GM13976 (cell line): Measurements from ENCODE around the gene COASY.
"Not testable (repeated sequence)": the region's sequence is repeated elsewhere in the genome, so short reads cannot be mapped to it uniquely, and the experiment has no call there.

Source experiments
- DNase-seq: peaks from one replicate; pipeline ENCODE4 v3.0.0; 2012; ENCODE audit warnings: low spot score
- in situ Hi-C: fragments of 300-500 bp; cut with MboI; formaldehyde crosslinking; loops from one replicate; pipeline ENCODE4 v1.12.0; 2022; ENCODE audit warnings: low sequenced_read_pairs, mixed read lengths, inconsistent platforms; ENCODE audit not compliant: unreplicated experiment
- TF ChIP-seq, protein P1 (sequence below): IDR thresholded peaks from 2 replicates; pipeline ENCODE4 v1.5.1; 2012; ENCODE audit warnings: borderline replicate concordance, mild to moderate bottlenecking; ENCODE audit not compliant: insufficient read depth; ENCODE audit errors: extremely low read depth, missing control alignments, control extremely low read depth

Gene COASY

DNA sequence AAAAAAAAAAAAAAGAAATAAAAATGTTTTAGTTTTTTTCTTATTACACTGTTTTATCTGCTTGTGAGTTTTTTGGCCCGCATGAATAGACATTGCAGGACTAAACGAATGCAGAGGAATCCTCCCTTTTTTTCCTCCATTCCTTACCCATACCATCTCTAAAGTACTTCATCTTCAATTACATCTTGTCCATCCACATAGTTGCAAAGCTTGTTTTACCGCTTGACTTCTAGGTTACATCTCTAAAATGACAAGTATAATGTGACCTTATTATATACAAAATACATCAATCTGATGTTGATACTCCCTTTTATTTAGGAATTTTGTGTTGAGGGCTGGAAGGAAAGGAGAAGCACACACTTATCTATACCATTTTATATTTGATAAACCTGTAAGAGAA lies 34.4 kb downstream of the COASY start:
- in situ Hi-C loops = no loop called here
- TF ChIP-seq, protein P1, sequence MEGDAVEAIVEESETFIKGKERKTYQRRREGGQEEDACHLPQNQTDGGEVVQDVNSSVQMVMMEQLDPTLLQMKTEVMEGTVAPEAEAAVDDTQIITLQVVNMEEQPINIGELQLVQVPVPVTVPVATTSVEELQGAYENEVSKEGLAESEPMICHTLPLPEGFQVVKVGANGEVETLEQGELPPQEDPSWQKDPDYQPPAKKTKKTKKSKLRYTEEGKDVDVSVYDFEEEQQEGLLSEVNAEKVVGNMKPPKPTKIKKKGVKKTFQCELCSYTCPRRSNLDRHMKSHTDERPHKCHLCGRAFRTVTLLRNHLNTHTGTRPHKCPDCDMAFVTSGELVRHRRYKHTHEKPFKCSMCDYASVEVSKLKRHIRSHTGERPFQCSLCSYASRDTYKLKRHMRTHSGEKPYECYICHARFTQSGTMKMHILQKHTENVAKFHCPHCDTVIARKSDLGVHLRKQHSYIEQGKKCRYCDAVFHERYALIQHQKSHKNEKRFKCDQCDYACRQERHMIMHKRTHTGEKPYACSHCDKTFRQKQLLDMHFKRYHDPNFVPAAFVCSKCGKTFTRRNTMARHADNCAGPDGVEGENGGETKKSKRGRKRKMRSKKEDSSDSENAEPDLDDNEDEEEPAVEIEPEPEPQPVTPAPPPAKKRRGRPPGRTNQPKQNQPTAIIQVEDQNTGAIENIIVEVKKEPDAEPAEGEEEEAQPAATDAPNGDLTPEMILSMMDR = no peak
- no peak for DNase-seq

DNA sequence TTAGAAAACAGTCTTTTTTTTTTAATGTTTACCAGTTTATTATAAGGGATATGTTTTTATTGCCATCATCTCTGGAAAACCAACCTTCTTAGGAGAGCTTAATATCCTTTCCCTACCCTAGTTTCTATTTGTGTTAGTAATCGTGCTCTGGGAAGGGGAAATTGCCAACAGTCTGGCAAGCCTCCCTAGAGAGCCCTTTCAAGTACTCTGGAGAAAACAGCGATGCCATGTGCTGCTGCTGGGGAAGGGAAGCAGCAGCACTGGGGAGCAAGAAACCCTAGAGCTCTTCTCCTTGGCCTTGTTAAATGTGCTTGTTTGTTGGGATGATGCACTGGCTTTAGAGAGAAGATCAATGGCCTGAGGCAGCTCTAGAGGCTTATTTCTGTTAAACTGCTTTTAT lies 37.0 kb downstream of the COASY start:
- TF ChIP-seq, protein P1 = no peak
- in situ Hi-C loops = no loop called here
- DNase-seq = no peak

DNA sequence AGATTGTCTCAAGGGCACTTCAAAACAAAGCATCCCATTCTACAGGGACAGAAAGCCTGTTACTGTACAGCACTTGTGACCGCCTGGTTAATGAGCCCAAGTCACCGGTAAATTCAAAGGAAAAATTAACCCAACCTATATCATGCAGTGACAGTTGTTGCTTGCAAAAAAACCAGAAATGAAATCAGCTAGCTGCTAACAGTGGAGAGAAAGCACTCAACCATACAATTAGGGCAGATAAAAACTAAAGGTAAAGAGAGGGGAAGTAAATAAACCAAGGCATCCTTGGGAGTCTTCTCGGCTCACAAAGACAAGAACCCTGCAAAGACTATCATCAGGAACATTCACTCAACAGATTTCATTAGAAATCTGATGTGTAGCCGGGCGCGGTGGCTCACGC lies 41.4 kb downstream of the COASY start:
- TF ChIP-seq, protein P1 = no peak
- in situ Hi-C loops = no loop called here
- DNase-seq = peak; percentile 36

DNA sequence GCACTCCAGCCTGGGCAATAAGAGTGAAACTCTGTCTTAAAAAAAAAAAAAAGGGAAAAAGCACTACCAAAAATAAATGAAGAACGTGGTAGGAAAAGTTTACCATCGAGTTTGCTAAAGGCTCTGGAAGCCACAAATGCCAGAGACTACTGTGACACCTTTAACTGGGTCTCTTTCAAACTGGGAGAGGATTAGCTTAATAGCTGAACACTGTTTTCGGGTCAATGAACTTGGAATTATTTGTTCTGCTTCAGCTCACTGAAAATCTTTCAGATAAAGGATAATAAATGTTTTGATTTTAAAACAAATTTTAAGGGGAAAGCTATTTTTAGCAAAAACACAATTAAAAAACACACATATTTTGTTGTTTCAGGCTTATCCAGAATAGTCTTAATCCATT lies 45.8 kb downstream of the COASY start:
- DNase-seq = no peak
- in situ Hi-C loops = no loop called here
- TF ChIP-seq, protein P1 = no peak

DNA sequence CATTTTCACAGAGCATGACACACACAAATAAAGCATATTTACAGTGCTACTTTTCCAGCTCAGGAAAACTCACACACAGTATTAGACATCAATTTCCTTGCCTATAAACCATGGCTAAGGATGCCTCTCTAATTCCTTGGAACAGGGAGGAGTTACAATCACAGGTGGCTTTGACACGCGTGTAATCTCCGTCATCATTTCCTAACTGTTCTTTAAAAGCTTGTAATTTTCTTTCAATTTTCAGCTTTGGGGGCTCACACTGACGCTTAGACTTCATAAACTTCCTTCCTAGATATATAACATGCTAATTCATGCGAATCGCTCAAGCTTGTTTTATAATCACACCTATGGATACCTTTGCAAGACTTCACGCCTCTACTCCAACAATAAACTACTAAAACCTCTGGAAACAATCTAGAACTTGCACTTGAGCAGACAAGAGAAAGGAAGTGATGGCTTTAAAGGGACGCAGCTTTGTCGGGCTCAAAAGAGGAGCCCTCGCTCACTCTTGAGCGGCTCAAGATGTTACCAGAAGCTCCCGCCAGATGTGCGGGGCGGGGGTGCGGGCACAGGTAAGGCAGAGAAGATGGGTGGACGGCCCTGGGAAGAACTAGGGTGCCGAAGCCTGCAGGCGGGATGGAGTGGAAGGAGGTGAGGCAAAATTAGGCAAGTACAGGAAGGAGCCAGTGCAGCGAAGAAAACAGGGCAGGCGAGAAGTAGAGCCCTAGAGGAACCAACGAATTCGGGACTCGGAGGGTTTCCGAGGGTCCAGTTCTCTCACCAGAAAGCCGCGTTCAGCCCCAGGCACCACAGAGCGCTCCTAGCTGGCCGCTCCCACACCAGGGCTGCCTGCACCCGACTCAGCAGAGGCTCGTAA lies 46.6 kb downstream of the COASY start:
- TF ChIP-seq, protein P1 = no peak
- in situ Hi-C loops = no loop called here
- no peak for DNase-seq

DNA sequence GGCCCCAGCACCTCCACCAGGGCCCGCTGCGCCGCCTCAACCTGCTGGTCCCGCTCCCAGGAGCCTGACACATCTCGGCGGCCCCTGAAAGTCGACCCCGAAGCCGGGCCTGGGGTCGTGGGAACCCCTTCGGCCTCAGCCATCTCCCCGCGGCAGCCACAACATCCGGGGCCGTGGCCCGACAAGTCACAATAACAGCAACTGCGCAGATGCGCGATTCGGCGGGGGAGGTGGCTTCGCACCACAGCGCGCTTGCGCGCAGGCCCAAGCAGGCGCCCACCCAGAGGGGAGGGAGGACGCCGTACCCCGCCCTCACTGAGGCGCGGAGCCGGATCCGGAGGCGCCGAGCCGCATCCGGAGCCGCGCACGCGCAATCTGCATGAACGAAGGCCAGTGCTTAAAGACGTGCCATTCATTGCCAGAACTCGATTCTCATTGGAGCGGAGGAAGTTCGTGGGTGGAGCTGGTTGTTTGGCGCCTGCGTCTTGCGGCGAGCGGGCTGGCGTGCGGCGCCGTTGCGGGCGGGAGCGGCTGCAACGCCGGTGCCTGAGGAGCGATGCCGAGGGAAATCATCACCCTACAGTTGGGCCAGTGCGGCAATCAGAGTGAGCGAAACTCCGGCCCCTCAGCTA lies 47.4 kb downstream of the COASY start, which contains the start of the genes RETREG3 and TUBG1:
Gene RETREG3 (minus strand): TSS at position 193 of the 632 bp plus-strand sequence. CDS start 50 bp downstream, at position 143.
Gene TUBG1 (plus strand): TSS at position 502 of the 632 bp plus-strand sequence. CDS start 55 bp downstream, at position 557.
- in situ Hi-C loops = no loop called here
- peak; percentile 100 for DNase-seq
- TF ChIP-seq, protein P1 = no peak

DNA sequence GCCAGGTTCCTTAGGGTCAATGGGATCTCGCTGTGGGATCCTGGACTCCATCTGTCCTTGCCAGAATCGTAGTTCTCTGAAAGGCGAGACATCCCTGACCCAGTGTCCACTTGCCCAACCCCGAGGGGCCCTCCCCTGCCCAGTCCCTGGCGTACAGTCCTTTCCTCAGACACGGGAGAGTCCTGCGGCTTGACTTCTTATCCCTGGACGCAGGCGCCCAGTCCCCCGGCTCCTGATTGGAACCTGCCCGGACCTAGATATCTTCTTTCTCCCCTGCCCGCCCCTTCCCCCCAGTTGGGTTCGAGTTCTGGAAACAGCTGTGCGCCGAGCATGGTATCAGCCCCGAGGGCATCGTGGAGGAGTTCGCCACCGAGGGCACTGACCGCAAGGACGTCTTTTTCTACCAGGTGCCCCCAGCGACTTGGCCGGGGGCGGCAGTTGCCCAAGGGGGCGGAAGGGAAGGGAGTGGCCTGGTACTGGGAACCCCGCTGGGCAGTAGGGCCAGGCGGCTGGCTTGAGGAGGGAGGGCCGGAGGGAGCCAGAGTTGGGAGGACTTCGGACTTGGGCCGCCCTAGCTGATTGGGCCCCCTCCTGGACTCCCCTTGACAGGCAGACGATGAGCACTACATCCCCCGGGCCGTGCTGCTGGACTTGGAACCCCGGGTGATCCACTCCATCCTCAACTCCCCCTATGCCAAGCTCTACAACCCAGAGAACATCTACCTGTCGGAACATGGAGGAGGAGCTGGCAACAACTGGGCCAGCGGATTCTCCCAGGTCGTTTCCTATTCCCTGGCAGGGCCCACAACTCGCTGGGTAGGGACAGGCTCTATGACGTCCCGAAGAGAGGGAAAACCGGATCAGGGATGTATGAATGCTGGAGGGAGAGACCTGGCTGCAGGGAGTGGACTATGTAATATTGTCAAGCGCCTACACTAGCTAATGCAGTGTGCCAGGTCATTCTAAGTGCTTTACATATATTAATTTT lies 48.2 kb downstream of the COASY start:
- DNase-seq, in situ Hi-C loops: not testable (repeated sequence)
